ENCODE results near the gene OR56A3.

OR56A3 gene

DNA sequence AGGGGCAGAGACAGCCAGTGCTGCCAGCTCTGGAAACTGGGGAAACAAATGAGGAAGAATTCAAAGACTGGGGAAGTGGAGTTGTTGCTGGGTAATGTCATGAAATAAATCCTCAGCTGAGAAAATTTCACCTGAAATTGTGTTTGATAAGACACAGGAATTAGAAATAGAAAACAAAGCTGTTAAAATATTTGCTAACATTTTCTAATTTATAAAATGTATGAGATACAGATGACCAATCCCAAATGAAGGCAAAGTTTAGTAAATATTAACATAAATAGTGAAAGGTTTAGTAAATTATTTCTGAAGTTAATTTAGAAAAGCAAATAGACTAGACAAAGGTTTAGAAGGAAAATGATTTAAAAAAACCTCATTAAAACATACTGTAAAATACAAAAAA, 26.3 kb downstream of the OR56A3 start, which contains the start of gene OR56A5:
OR56A5 (minus strand) TSS at position 101 of the 400 bp plus-strand sequence; CDS start at position 101, 0 bp downstream.
- no peak for DNase-seq (ENCODE audit: extremely low read depth in 1 of 2, low read depth in 1 of 2)

DNA sequence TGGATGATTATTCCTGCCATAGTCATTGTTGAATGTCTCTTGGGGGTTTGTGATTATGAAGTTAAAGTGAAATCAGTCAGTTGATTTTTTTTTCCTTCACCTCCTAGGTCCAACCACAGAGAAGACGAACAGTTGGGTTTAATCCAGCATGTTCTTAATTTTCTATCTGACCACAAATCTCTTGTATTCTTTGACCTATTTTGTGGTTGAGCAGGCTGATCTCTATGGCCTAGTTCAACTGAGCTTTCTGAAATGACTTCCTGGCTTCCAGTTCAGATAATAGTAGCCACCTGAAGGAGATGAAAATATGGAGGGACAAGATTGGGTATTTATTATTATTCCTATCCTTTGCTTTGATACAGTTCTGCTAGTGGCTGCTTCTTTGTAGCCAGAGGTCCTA, 31.5 kb downstream of the OR56A3 start:
- DNase-seq (ENCODE audit: extremely low read depth in 1 of 2, low read depth in 1 of 2): no peak

DNA sequence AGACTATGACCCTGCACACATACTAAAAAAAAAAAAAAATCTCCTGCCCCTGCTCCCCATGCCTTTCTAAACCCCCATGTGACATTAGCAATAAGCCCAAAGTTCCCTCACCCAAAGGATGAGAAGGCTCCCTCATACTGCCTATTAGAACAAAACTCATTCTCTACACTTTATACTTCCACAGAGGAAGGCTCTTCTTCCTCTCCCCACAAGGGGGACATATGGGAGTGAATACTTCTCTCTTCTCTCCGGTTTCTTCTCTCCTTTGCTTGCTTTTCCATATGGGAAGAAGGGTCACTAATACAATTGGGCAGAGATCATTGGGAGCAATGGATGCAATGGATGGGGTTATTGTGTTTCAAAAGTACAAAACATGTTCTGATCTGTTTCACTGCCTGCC, 41.4 kb downstream of the OR56A3 start:
- DNase-seq (ENCODE audit: extremely low read depth in 1 of 2, low read depth in 1 of 2): no peak

DNA sequence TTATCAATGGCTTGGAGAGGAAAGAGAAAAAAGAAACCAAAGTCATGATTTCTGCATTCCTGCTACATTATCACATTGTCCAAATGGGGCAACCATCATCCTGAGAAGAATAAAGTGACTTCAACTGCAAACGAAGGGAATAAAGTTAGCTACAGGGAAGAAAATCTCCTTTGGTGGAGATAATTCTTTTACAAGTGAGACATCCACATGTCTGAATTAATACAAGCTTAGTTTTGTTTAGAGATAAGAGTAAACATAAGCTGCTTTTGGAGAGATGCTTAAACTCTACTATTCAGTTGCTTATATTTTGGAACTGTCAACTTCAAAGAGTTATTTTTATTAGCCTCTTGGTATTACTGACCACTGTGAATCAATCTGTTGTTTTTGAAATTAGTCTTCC, 44.8 kb downstream of the OR56A3 start, which contains the start of gene OR52L1:
OR52L1 (minus strand) TSS at position 101 of the 400 bp plus-strand sequence; CDS start at position 46, 55 bp downstream.
- DNase-seq (ENCODE audit: extremely low read depth in 1 of 2, low read depth in 1 of 2): no peak

DNA sequence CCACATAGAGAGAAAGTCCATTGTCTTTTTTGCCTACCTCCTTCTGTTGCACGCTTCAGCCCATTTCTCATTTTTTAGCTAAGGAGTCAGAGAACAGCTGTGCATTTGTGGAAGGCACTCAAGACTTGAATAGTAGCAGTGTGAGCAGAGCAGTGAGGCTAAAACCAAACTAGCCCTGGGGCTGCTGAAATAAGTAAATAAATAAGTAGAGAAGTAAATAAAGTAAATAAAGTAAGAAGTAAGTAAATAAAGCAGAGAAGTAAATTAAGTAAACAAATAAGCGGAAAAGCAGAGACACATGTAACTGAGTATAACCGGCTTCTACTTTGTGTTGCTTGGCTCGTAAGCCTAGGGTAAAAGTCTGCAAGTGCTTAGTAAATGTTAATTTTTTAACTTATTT, 47.2 kb downstream of the OR56A3 start:
- no peak for DNase-seq (ENCODE audit: extremely low read depth in 1 of 2, low read depth in 1 of 2)

DNA sequence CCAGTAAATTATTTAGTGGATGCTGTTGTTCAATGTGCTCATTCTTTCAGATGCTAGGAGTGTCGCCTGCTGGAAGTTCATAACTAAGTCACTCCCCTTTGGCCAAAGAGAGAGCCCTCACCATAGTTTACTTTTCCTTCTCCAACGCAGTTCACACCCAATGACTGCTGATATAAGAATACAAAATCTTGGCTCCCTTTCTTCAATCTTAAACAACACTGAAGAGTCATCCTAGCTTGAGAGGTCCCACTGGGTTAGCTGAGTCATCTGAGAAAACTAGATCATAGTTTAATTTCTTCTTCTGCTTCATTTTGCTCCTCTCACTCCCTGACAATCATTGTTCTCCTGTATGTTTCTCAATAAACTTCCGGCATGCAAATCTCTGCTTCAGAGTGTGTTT, 50.1 kb downstream of the OR56A3 start:
- no peak for DNase-seq (ENCODE audit: extremely low read depth in 1 of 2, low read depth in 1 of 2)

DNA sequence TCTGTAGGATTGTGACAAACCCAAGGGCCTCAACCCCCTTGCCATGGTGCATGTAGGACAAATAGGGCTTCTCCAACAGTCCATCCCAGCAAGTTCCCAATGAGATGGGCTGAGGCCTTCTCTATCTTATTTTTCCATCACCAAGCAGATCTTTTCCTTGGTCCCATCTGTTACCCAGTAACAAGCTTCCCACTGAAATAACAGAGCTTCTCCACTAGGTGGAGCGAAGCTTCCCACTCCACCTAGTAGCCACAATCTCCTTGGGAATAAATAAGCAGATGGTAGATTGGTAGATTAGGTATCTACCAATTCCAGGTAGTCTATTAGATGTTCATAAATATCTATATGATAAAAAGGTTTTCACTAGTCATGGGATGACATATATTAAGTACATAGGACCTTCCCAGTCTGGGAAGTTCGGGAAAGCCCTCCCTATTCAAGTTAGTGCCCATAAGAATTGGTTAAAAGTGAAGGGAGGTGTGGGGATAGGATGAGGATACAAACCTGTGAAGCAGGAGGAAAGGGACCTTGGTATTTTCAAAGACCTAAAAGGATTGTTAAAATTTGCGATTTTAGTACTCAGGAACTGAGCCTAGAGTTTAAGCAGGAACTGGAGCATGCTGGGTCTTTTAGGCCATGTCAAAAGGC, 50.7 kb downstream of the OR56A3 start:
- DNase-seq (ENCODE audit: extremely low read depth in 1 of 2, low read depth in 1 of 2): no peak

DNA sequence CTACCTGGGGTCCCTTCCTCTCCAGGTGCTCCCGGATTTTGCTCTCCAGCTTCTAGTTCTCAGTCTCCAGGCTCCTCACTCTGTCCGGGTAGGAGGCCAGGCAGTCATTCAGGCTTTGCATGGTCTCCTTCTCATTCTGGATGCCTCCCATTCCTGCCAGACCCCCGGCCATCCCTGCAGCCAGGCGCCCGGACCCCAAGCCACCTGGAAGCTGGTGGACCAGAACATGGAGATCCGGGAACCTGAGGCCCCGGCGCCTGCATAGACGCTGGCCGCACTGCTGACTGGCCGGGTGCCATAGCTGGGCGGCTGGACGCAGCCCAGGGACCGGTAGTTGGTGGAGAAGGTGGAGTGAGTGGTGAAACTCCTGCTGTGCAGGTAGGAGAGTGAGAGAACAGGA, 52.7 kb downstream of the OR56A3 start:
- no peak for DNase-seq (ENCODE audit: extremely low read depth in 1 of 2, low read depth in 1 of 2)

Measured in stimulated activated CD8-positive, alpha-beta memory T cell treated with anti-CD3 and anti-CD28 coated beads, Interleukin-7, amount 100 ng/mL, for 48 hours (primary cell).